Lower leg skin (tissue), 4 donors: ENCODE results near the gene PCBP4. TPM values are rescaled to one million over a fixed set of nuclear protein-coding genes. Genes with fewer than 3 reads are reported as not detected.

Source experiments
- DNase-seq, 2 donors: peaks; one replicate each; pipeline ENCODE4 v3.0.0-alpha.2; 2019; ENCODE audit warnings: low spot score in 2 of 2
- H3K4me3 ChIP-seq: fragments of 200-600 bp; sonication (generic); 2 replicates; pipeline ENCODE4 v1.5.1; 2017; ENCODE audit warnings: mild to moderate bottlenecking, low read depth; ENCODE audit not compliant: poor library complexity, severe bottlenecking
- CTCF ChIP-seq, 3 donors: fragments of 450-650 bp; IDR thresholded peaks; one replicate each; pipeline ENCODE4 v1.5.1; 2016; ENCODE audit warnings: antibody characterized with exemption in 3 of 3, mild to moderate bottlenecking in 3 of 3, moderate library complexity in 2 of 3
- POLR2A ChIP-seq, 2 donors: fragments of 450-650 bp; IDR thresholded peaks; one replicate each; pipeline ENCODE4 v1.6.1; 2016 to 2017; ENCODE audit warnings: antibody characterized with exemption in 2 of 2, mild to moderate bottlenecking in 1 of 2, moderate library complexity in 1 of 2
- WGBS, 2 donors: methylation state at CpG; one replicate each; pipeline ENCODE4 v1.1.5; 2018; 5-methylcytosine and 5-hydroxymethylcytosine counted together
- intact Hi-C: fragments of 100-400 bp; cut with DNase I; formaldehyde crosslinking; loops from one replicate; pipeline ENCODE4 v1.15.0; 2023; ENCODE audit warnings: low total_unique reads
- total RNA-seq, 4 donors: library from RNA; depleted of rRNA; stranded (reverse); fragments of >200 nt; gene quantifications; one replicate each; pipeline ENCODE4 v1.1.0, GENCODE V29; 2016

Gene PCBP4
- total RNA-seq, 4 donors from 2014 or later = 25.5 to 46.7 (median 29.2) TPM

DNA sequence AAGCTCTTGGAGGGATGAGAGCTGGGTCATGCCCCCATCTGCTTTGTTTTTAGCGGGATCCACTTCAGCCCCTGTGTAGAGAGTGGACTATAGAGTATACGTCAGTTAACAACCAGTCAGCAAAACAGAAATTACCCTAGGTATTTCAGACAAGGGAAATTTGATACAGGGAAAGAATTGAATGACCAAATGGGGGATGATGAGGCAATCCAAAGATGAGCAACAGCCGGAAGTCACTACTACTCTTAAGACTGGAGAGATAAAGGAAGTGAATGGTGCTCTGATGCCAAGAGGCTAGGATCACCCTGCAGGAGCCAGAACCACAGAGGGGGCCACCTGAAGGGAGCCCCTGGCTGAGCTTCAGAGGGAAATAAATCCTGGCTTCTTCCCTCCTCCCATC, 13.8 kb downstream of the PCBP4 start:
- 71 to 75% methylated on average over 3 of the region's 3 CpGs for WGBS, 2 donors
- TF ChIP-seq CTCF (IDR thresholded peaks at IDR 0.05) = no peak
- no peak for TF ChIP-seq POLR2A (IDR thresholded peaks at IDR 0.05)
- intact Hi-C loops = no loop called here
- no peak overlapping the region for H3K4me3 ChIP-seq
- DNase-seq = no peak

GRCh38 chr3:51950899-51951298, 16.4 kb downstream of the PCBP4 start:
- intact Hi-C loops = no loop called here
- no peak overlapping the region for H3K4me3 ChIP-seq
- TF ChIP-seq POLR2A (IDR thresholded peaks at IDR 0.05) = no peak
- no peak for TF ChIP-seq CTCF (IDR thresholded peaks at IDR 0.05)
- no peak for DNase-seq
- 96 to 97% methylated on average over 2 of the region's 2 CpGs for WGBS, 2 donors

GRCh38 chr3:51949121-51949520, 18.1 kb downstream of the PCBP4 start:
- intact Hi-C loops = no loop called here
- WGBS, 2 donors = 91% methylated on average over 5 of the region's 5 CpGs

DNA sequence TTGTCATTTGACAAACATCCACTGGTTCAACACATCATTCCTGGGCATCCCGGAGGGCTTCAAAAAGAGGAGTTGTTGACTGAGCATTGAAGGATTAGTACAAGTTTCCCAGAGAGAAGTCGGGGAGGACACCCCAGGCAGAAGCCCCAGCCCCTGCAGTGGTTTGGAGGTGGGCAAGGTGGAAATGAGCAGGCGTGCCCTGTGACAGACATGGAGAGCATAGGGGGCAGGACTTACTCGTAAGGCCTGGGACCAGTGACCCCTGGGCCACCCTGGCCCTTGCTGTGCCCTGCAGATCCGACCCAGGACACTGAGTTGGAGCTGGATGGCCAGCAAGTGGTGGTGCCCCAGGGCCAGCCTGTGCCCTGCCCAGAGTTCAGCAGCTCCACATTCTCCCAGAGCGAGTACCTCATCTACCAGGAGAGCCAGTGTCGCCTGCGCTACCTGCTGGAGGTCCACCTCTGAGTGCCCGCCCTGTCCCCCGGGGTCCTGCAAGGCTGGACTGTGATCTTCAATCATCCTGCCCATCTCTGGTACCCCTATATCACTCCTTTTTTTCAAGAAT, 19.2 kb downstream of the PCBP4 start:
- WGBS, 2 donors = 92% methylated on average over 10 of the region's 10 CpGs
- TF ChIP-seq POLR2A (IDR thresholded peaks at IDR 0.05) (no peak), CTCF (IDR thresholded peaks at IDR 0.05) (no peak)
- H3K4me3 ChIP-seq = no peak overlapping the region
- intact Hi-C loops = no loop called here
- no peak for DNase-seq

More at GRCh38 chr3:51949121-51949520, 18.1 kb downstream of the PCBP4 start:
- no peak overlapping the region for H3K4me3 ChIP-seq
- DNase-seq = no peak
- no peak for TF ChIP-seq POLR2A (IDR thresholded peaks at IDR 0.05)
- TF ChIP-seq CTCF (IDR thresholded peaks at IDR 0.05) = no peak

GRCh38 chr3:51947215-51947900, 19.9 kb downstream of the PCBP4 start:
- intact Hi-C loops = no loop called here
- TF ChIP-seq POLR2A (IDR thresholded peaks at IDR 0.05) = no peak
- no peak for TF ChIP-seq CTCF (IDR thresholded peaks at IDR 0.05)
- WGBS, 2 donors = 77 to 83% methylated on average over 12 of the region's 13 CpGs
- no peak for DNase-seq
- H3K4me3 ChIP-seq = no peak overlapping the region
